IMR-90 (cell line): ENCODE measurements around the gene SHC2. TPM values are rescaled to one million over a fixed set of nuclear protein-coding genes. Genes with fewer than 3 reads are reported as not detected.

Experiments used
- ATAC-seq: fragments of 200-7000 bp; cut with Tn5 transposase; 2 replicates; pipeline ENCODE4 v1.9.1; 2020; ENCODE audit warnings: low read depth, mild to moderate bottlenecking, moderate library complexity
- BruUV-seq: library from RNA; stranded (reverse); fragments of 400-500 nt; replicated peaks from 2 replicates; lab custom pipeline; 2021; lab: Mats Ljungman, UMichigan
- CTCF ChIA-PET: fragments of 300-600 bp; formaldehyde crosslinking; extraction: SDS; loops from one replicate; lab custom pipeline; 2021; ENCODE audit warnings: antibody characterized with exemption; lab: Yijun Ruan, JAX
- POLR2A ChIA-PET: fragments of 300-600 bp; sonication (Branson Sonifier 250); formaldehyde crosslinking; loops from one replicate; lab custom pipeline; 2022; ENCODE audit warnings: antibody characterized with exemption; ENCODE audit not compliant: unreplicated experiment; lab: Charles Lee
- DNase-seq: peaks from one replicate; pipeline ENCODE4 v3.0.0; 2013
- H2AFZ ChIP-seq: replicated peaks from 2 replicates; pipeline ENCODE3; 2013; ENCODE audit warnings: low read length, mild to moderate bottlenecking; ENCODE audit not compliant: poor library complexity
- H2AK5ac ChIP-seq: 2 replicates; pipeline ENCODE4 v1.6.1; 2013; ENCODE audit warnings: low read depth, low read length, inconsistent platforms
- H2AK9ac ChIP-seq: replicated peaks from 2 replicates; pipeline ENCODE3; 2013; ENCODE audit warnings: mild to moderate bottlenecking, low read depth, low read length, moderate library complexity; ENCODE audit not compliant: poor library complexity
- H2BK120ac ChIP-seq: 2 replicates; pipeline ENCODE4 v1.6.1; 2013; ENCODE audit warnings: low read depth, low read length, inconsistent platforms
- H2BK15ac ChIP-seq: 3 replicates; pipeline ENCODE4 v1.6.1; 2013; ENCODE audit warnings: low read depth, low read length, inconsistent platforms
- H2BK20ac ChIP-seq: 2 replicates; pipeline ENCODE4 v1.6.1; 2013; ENCODE audit warnings: low read depth, mild to moderate bottlenecking, inconsistent platforms, low read length, moderate library complexity
- H2BK5ac ChIP-seq: 2 replicates; pipeline ENCODE4 v1.6.1; 2013; ENCODE audit warnings: mild to moderate bottlenecking, low read depth, low read length, inconsistent platforms; ENCODE audit not compliant: poor library complexity, severe bottlenecking
- H3K14ac ChIP-seq: replicated peaks from 2 replicates; pipeline ENCODE4 v1.6.1; 2013; ENCODE audit warnings: low read depth, low read length, inconsistent platforms
- H3K18ac ChIP-seq: 2 replicates; pipeline ENCODE4 v1.6.1; 2013; ENCODE audit warnings: low read depth, low read length, control low read depth
- H3K23ac ChIP-seq: 2 replicates; pipeline ENCODE4 v1.6.1; 2013; ENCODE audit warnings: low read depth, low read length, inconsistent platforms
- H3K27ac ChIP-seq: 2 replicates; pipeline ENCODE4 v1.5.1; 2013; ENCODE audit warnings: mild to moderate bottlenecking, control low read depth, low read length; ENCODE audit not compliant: insufficient read depth
- H3K27me3 ChIP-seq: 2 replicates; pipeline ENCODE4 v1.6.1; 2013; ENCODE audit warnings: low read length; ENCODE audit not compliant: control insufficient read depth, insufficient read depth
- H3K36me3 ChIP-seq: 2 replicates; pipeline ENCODE4 v1.6.1; 2013; ENCODE audit warnings: low read length, mixed read lengths; ENCODE audit not compliant: control insufficient read depth, insufficient read depth
- H3K4ac ChIP-seq: 2 replicates; pipeline ENCODE4 v1.6.1; 2013; ENCODE audit warnings: low read depth, low read length, inconsistent platforms
- H3K4me1 ChIP-seq: 2 replicates; pipeline ENCODE4 v1.6.1; 2013; ENCODE audit warnings: low read length, mixed read lengths; ENCODE audit not compliant: control insufficient read depth, insufficient read depth
- H3K4me2 ChIP-seq: 2 replicates; pipeline ENCODE4 v1.6.1; 2013; ENCODE audit warnings: low read depth, mild to moderate bottlenecking, control low read depth, low read length, moderate library complexity
- H3K4me3 ChIP-seq: 2 replicates; pipeline ENCODE4 v1.5.1; 2013; ENCODE audit warnings: low read depth, mild to moderate bottlenecking, control low read depth, low read length, moderate library complexity; ENCODE audit not compliant: insufficient read depth
- H3K56ac ChIP-seq: 2 replicates; pipeline ENCODE4 v1.6.1; 2013; ENCODE audit warnings: low read length, inconsistent platforms; ENCODE audit not compliant: insufficient read depth; ENCODE audit errors: extremely low read depth
- H3K79me1 ChIP-seq, 2 experiments: 2 replicates each; pipeline ENCODE4 v1.6.1; 2013; ENCODE audit warnings: low read length in 2 of 2, inconsistent platforms in 1 of 2, low read depth in 1 of 2
- H3K9ac ChIP-seq: 2 replicates; pipeline ENCODE4 v1.6.1; 2013; ENCODE audit warnings: low read depth, low read length, control low read depth
- H3K9me1 ChIP-seq: 2 replicates; pipeline ENCODE4 v1.6.1; 2013; ENCODE audit warnings: low read length, inconsistent platforms; ENCODE audit not compliant: insufficient read depth
- H3K9me3 ChIP-seq: 2 replicates; pipeline ENCODE4 v1.6.1; 2013; ENCODE audit warnings: low read length; ENCODE audit not compliant: control insufficient read depth, insufficient read depth
- H4K20me1 ChIP-seq: 2 replicates; pipeline ENCODE4 v1.6.1; 2013; ENCODE audit warnings: low read length, inconsistent platforms; ENCODE audit not compliant: insufficient read depth
- H4K5ac ChIP-seq: 2 replicates; pipeline ENCODE4 v1.6.1; 2013; ENCODE audit warnings: mild to moderate bottlenecking, low read depth, low read length, control low read depth
- H4K8ac ChIP-seq, 2 experiments: 2 replicates each; pipeline ENCODE4 v1.6.1; 2013; ENCODE audit warnings: low read depth in 2 of 2, low read length in 2 of 2, control low read depth in 1 of 2, inconsistent platforms in 1 of 2
- H4K91ac ChIP-seq: 2 replicates; pipeline ENCODE4 v1.6.1; 2013; ENCODE audit warnings: low read depth, low read length, inconsistent platforms; ENCODE audit not compliant: insufficient read depth
- BHLHE40 ChIP-seq: fragments of 150-350 bp; IDR thresholded peaks from 2 replicates; pipeline ENCODE4 v1.6.1; 2016; ENCODE audit warnings: mild to moderate bottlenecking, low read depth, low read length
- FOS ChIP-seq: fragments of 150-350 bp; IDR thresholded peaks from 2 replicates; pipeline ENCODE4 v1.6.1; 2016; ENCODE audit warnings: low read depth, low read length
- MAFK ChIP-seq: IDR thresholded peaks from 2 replicates; pipeline ENCODE4 v1.6.1; 2012; ENCODE audit warnings: low read depth, low read length, improper control_type of control experiment
- MAZ ChIP-seq: IDR thresholded peaks from 2 replicates; pipeline ENCODE4 v1.6.1; 2012; ENCODE audit warnings: low read depth, mild to moderate bottlenecking, low read length, improper control_type of control experiment, moderate library complexity, borderline replicate concordance
- WGBS, 2 experiments: methylation state at CpG; one replicate each; pipeline versions ENCODE4 v1.1.5 to v1.1.7; 2013; ENCODE audit warnings: missing lambda C conversion rate in 2 of 2; ENCODE audit not compliant: insufficient read length in 1 of 2; ENCODE audit errors: extremely low coverage in 2 of 2; 5-methylcytosine and 5-hydroxymethylcytosine counted together
- dilution Hi-C: fragments of 300-500 bp; cut with HindIII; formaldehyde crosslinking; loops from one replicate; pipeline ENCODE4 v1.14.3; 2018; ENCODE audit warnings: low sequenced_read_pairs; ENCODE audit not compliant: unreplicated experiment
- in situ Hi-C: fragments of 300-500 bp; cut with MboI; formaldehyde crosslinking; loops from 3 replicates; pipeline ENCODE4 v1.14.3; 2019; ENCODE audit warnings: low sequenced_read_pairs, inconsistent platforms, mixed read lengths
- intact Hi-C: fragments of 100-400 bp; cut with micrococcal nuclease; formaldehyde crosslinking; loops from 2 replicates; pipeline ENCODE4 v1.10.0; 2022
- polyA plus RNA-seq, 3 experiments: library from polyadenylated mRNA; depleted of rRNA; stranded (reverse); fragments of >200 nt; gene quantifications; 2 replicates each; pipeline ENCODE4 v1.2.3, GENCODE V29; 2012; ENCODE audit warnings: low replicate concordance in 1 of 3
- total RNA-seq: library from RNA; depleted of rRNA; stranded (reverse); fragments of >200 nt; gene quantifications from 2 replicates; pipeline ENCODE4 v1.2.3, GENCODE V29; 2012

The SHC2 gene
- total and polyA plus RNA-seq, 2 of the 4 experiments (the other 2 are of a cell fraction) = 0.68 TPM; not detected in 1

GRCh38 chr19:469833-470232 is 9.0 kb upstream of the SHC2 start:
- POLR2A ChIA-PET = no interaction called here

More at GRCh38 chr19:469833-470232, 9.0 kb upstream of the SHC2 start:
- no peak overlapping the region for H2BK20ac ChIP-seq
- H3K27me3 ChIP-seq = no peaks in the 10 kb centered on the region; the same call in 1 of the 2 replicates
- no peak overlapping the region for H2BK120ac ChIP-seq
- no peak overlapping the region for H2AFZ ChIP-seq
- H3K4ac ChIP-seq = no peak overlapping the region
- no peak overlapping the region for H3K4me3 ChIP-seq
- H3K4me1 ChIP-seq = peaks cover 3% of the 10 kb centered on the region; the same call in 1 of the 2 replicates
- in situ Hi-C loops (no loop called here), intact Hi-C loops (no loop called here), dilution Hi-C loops (no loop called here)
- H4K8ac ChIP-seq = no peak overlapping the region
- no peak overlapping the region for H3K14ac ChIP-seq
- H4K5ac ChIP-seq = no peak overlapping the region
- H3K23ac ChIP-seq = no peak overlapping the region
- no peak overlapping the region for H2AK9ac ChIP-seq
- no peak overlapping the region for H4K91ac ChIP-seq
- no peaks in the 10 kb centered on the region for H3K9me1 ChIP-seq
- no peak overlapping the region for H3K9ac ChIP-seq
- no peak overlapping the region for H2BK15ac ChIP-seq
- CTCF ChIA-PET = no interaction called here
- no peak overlapping the region for H3K18ac ChIP-seq
- H3K36me3 ChIP-seq = no peaks in the 10 kb centered on the region
- no peaks in the 10 kb centered on the region for H3K79me1 ChIP-seq
- no peak overlapping the region for H2AK5ac ChIP-seq
- H3K56ac ChIP-seq = no peak overlapping the region
- WGBS, 2 experiments = 86% methylated on average over 1 of the region's 7 CpGs; no CpG with 5 or more reads in 1 of the 2 experiments
- no peak for DNase-seq
- no peak for ATAC-seq
- H3K9me3 ChIP-seq = no peaks in the 10 kb centered on the region
- H3K4me2 ChIP-seq = no peak overlapping the region
- H4K20me1 ChIP-seq = no peaks in the 10 kb centered on the region
- H3K27ac ChIP-seq = no peak overlapping the region
- BruUV-seq = no TSS peak
- no peak overlapping the region for H2BK5ac ChIP-seq
- TF ChIP-seq FOS = no peak
- no peak for TF ChIP-seq MAZ
- no peak for TF ChIP-seq BHLHE40
- no peak for TF ChIP-seq MAFK
